ENCODE results near the gene PRG3. TPM values are rescaled to one million over a fixed set of nuclear protein-coding genes. Genes with fewer than 3 reads are reported as not detected.
A peak's percentile ranks its signal among the peaks of the same experiment; 100 is the strongest.

Gene PRG3
- total and polyA plus RNA-seq, 9 of the 15 experiments (the other 6 are each of a cell fraction or from before 2014, with no cell fraction given), result 0.18 to 0.55 (median 0.38) TPM; not detected in 6

- TF ChIP-seq NFIC (IDR thresholded peaks at IDR 0.05) (no peak), SIRT6 (IDR thresholded peaks at IDR 0.05; ENCODE audit: low read depth, low read length) (no peak), ZBTB1 (CRISPR knock-in tag; IDR thresholded peaks at IDR 0.05; ENCODE audit: borderline replicate concordance, low read depth) (no peak), POLR2H (tag; IDR thresholded peaks at IDR 0.05; ENCODE audit: low read depth) (no peak), SFPQ (IDR thresholded peaks at IDR 0.05; ENCODE audit: low read depth, low read length) (no peak), CREB3 (tag; conservative IDR thresholded peaks at IDR 0.05; ENCODE audit: low read depth) (no peak), ZFP1 (CRISPR knock-in tag; IDR thresholded peaks at IDR 0.05) (no peak), ARID3A (IDR thresholded peaks at IDR 0.05; ENCODE audit: borderline replicate concordance, low read depth, low read length) (0 out of 2 replicates have a peak, but pooled peaks have one; percentile 43), KDM1A (IDR thresholded peaks at IDR 0.05) (peak; percentile 64 to 85), MLX (CRISPR knock-in tag; conservative IDR thresholded peaks at IDR 0.05) (no peak), POLR3G (IDR thresholded peaks at IDR 0.05; ENCODE audit: extremely low read depth, insufficient read length, insufficient replicate concordance) (no peak), ARID3B (CRISPR knock-in tag; IDR thresholded peaks at IDR 0.05; ENCODE audit: borderline replicate concordance) (no peak), BCOR (IDR thresholded peaks at IDR 0.05) (peak; percentile 98), ILK (tag; IDR thresholded peaks at IDR 0.05; ENCODE audit: borderline replicate concordance, low read depth) (no peak), ZBED1 (IDR thresholded peaks at IDR 0.05) (no peak), RAD21 (CRISPR knock-in tag; conservative IDR thresholded peaks at IDR 0.05 in 1 of 2, IDR thresholded peaks at IDR 0.05 in 1 of 2) (peak; percentile 36 to 40), MECOM (CRISPR knock-in tag; IDR thresholded peaks at IDR 0.05) (peak; percentile 83), CCNT2 (IDR thresholded peaks at IDR 0.05; ENCODE audit: borderline replicate concordance, extremely low read depth, insufficient read length, low read depth, low read length) (no peak), ZNF3 (CRISPR knock-in tag; IDR thresholded peaks at IDR 0.05) (no peak), HCFC1 (IDR thresholded peaks at IDR 0.05; ENCODE audit: low read depth, low read length) (no peak), ZBTB17 (CRISPR knock-in tag; IDR thresholded peaks at IDR 0.05) (no peak), ZNF695 (CRISPR knock-in tag; IDR thresholded peaks at IDR 0.05) (no peak)
Observed at GRCh38 chr11:57358543-57358961, 22.4 kb downstream of the PRG3 start (continued).

Data from K562 (cell line).